ENCODE data around the gene APOC1. TPM values are rescaled to one million over a fixed set of nuclear protein-coding genes. Genes with fewer than 3 reads are reported as not detected.
A peak's percentile ranks its signal among the peaks of the same experiment; 100 is the strongest.
"Not testable (repeated sequence)": the region's sequence is repeated elsewhere in the genome, so short reads cannot be mapped to it uniquely, and the experiment has no call there.

APOC1 gene
- total RNA-seq: 32.3 TPM
- long read RNA-seq, partial matches to known transcripts: 0 of 1 reads
- long read RNA-seq, other reads (novel, unspliced or antisense): 0 of 1 reads

DNA sequence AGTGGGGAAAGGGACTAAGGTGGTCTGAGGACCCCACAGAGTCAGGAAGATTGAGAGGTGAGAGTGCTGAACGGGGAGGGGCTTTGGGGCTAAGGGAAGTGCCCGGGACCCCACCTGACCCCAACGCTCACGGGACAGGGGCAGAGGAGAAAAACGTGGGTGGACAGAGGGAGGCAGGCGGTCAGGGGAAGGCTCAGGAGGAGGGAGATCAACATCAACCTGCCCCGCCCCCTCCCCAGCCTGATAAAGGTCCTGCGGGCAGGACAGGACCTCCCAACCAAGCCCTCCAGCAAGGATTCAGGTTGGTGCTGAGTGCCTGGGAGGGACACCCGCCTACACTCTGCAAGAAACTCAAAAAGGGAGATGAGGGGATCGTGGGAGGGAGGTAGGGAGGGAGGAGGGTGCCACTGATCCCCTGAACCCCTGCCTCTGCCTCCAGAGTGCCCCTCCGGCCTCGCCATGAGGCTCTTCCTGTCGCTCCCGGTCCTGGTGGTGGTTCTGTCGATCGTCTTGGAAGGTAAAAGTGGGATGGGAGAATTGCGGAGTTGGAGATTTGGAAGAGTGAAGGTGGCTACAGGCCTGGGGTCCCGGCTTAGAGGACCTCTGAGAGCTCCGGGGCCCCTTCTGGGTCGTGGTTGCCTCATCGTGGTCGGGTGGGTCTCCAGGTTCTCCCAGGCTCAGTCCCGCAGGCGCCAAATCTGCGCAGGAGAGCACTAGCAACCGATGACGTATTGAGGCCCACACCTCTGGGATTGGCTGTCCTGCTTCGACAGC is at the start of gene APOC1:
APOC1 (plus strand) TSS at position 176 of the 774 bp plus-strand sequence; CDS start at position 460, 284 bp downstream.
- peak; percentile 92 for DNase-seq (ENCODE audit: low spot score)

DNA sequence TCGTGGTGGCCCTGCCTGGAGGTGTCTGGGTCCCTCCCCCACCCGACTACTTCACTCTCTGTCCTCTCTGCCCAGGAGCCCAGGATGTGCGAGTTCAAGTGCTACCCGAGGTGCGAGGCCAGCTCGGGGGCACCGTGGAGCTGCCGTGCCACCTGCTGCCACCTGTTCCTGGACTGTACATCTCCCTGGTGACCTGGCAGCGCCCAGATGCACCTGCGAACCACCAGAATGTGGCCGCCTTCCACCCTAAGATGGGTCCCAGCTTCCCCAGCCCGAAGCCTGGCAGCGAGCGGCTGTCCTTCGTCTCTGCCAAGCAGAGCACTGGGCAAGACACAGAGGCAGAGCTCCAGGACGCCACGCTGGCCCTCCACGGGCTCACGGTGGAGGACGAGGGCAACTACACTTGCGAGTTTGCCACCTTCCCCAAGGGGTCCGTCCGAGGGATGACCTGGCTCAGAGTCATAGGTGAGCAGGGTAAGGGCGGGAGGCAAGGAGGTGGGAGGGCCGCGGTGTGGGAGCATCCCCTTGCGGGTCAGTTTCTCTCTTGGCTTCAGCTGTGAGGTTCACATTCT is 49.1 kb upstream of the APOC1 start:
- no peak for DNase-seq (ENCODE audit: low spot score)

DNA sequence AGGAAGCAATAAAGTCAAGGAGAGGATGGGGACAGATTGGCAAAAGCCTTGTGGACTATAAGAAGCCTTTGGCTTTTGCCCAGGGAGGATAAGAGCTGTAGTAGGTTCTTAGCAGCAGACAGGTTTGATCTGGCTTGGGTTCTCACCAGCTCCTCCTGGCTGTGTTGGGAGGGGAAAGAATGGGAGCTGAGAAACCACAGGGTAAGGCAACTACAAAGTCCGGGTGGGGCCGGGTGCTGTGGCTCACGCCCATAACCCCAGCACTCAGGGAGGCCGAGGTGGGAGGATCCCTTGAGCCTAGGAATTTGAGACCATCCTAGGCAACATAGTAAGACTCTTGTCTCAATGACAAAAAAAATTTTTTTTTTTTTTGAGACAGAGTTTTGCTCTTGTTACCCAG is 47.7 kb upstream of the APOC1 start:
- DNase-seq (ENCODE audit: low spot score): no peak

DNA sequence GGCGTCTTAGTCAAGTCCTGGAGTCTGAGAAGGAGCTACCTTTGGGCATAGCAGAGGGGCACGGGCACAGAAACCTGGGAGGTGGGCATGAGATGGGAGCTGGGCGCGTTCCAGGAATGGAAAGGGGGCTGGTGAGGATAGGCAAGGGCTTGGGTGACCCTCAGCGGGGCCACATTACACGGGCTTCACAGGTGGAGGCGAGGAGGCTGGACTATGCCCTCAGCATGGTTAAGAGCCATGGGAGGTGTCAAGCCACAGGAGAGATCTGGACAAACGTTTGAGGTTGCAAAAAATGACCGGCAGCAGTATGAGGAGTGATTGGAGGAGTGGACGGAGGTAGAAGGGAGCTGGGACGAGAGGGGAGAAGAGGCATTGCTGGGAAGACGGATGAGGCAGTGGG is 46.8 kb upstream of the APOC1 start:
- no peak for DNase-seq (ENCODE audit: low spot score)

DNA sequence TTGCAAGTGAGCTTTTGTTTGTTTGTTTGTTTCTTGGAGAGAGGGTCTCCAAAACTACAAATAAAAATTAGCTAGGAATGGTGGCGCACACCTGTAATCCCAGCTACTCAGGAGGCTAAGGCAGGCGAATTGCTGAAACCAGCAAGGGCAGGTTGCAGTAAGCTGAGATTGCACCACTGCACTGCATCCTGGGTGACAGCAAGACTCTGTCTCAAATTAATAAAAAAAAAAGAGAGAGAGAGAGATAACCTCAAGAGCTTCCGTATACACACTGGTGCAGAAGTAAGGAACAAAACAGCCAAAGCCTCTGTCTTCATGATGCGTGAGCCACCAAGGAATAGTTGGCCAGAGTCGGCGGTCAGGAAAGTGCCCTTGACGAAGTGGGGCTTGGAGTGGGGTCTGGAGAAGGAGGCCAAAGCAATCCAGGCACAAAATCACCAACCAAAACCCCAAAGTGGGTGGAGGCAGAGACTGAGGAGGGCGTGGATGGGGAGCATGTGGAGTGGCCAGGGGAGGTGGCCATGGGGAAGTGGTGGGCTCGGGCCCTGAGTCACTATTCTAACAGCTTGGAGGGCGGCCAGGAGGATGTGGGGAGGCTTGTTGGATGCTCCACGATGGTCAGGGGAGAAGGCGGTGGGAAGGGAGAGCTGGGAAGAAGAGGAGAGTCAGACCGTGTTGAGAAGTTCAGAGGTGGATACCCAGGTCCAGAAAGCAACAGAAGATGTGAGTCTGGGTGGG is 44.5 kb upstream of the APOC1 start:
- no peak for DNase-seq (ENCODE audit: low spot score)

DNA sequence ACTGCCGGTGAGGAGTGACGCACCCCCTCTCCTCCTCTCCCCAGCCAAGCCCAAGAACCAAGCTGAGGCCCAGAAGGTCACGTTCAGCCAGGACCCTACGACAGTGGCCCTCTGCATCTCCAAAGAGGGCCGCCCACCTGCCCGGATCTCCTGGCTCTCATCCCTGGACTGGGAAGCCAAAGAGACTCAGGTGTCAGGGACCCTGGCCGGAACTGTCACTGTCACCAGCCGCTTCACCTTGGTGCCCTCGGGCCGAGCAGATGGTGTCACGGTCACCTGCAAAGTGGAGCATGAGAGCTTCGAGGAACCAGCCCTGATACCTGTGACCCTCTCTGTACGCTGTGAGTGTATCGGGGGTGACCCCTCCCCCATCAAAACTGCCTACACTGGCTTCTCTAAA is 42.6 kb upstream of the APOC1 start:
- no peak for DNase-seq (ENCODE audit: low spot score)

DNA sequence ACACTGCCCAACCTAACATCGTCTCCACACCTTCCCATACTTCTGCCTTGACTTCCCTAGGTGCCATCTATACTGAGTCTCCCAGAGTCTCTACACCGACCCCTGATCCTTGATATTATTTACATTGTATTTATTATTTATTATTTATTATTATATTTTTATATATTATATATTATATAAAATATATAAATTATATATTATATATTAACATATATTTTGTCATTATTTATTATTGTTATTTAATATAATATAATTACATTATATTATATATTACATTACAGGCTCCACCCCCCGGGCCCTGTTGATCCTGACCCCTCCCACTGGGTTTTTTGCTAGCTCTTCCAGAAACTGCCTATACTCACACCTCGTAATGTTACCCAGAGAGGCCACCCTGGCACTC is 41.7 kb upstream of the APOC1 start:
- no peak for DNase-seq (ENCODE audit: low spot score)

DNA sequence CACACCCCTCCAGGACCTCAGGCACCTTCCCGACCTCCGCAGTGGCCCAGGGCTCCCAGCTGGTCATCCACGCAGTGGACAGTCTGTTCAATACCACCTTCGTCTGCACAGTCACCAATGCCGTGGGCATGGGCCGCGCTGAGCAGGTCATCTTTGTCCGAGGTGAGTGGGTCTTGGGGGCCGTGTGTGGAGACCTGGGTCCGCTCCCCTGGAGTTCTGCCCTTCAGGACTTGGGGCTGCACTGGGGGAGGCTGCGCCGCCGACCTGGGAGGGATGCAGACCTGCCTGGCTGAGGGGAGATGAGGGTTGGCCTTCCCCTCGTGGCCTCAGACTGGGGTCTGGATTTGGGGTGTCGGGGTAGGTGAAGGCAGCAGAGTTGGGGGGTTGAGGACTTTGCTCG is 40.1 kb upstream of the APOC1 start:
- no peak for DNase-seq (ENCODE audit: low spot score)

DNA sequence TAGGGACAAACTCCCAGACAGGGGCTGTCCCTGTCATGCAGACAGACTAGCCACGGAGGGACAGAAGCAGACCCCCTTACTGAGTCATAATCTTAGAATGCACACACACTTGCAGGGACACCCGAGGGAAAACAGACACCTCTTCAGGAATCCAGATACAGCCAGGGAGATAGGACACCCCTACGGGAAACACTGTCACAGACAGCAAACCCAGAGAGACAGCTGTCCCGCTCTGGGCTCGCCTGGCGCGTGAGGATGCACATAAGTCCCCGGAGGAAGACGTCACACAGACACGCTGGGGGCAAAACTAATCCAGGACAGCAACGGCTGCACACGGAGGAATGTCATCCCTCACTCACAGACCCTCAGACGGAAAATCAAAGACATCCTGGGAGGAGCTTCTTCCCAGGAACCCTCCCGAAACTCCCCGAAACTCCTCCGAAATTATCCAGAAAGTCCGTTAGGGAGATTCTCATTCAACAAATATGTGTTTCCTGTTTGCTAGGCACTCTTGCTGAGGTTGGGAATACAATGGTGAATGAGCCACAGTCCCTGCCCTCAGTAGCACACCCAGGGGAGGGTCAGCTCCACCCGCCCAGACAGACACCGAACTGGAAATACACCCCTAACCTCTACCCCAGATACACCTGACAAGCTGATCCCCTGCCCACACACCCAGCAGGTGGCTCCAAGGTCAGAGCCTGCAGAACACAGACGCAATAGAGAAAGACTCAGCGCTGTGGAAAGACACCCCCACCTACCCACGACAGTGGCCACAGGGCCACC is 38.5 kb upstream of the APOC1 start:
- DNase-seq (ENCODE audit: low spot score): no peak

DNA sequence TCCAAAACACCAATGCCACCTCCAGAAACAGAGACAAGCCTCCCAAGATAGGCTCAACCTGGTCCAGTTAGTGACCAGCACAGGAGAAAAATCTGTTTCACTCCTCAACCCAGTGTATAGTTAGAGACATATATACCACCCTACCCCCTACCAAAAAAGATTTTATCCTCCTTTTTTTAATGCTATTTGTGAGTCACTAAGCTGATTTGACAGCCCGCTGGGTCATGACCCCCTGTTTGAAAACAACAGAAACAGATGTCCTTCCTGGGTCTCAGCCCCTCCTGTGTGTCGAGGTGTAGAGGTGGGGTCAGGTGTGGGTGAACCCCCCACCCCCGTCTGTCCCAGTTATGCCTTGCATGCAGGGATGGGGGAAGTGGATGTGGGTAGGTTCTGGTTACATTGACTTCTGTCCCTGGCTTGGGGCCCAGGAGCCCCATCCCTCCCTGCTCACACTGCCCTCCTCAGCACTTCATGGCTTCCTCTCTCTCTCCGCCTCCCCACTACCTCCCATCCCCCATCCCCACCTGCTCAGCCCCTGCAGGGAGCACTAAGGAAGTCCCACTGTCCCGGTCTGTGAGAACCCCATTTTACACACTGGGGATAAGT is 37.4 kb upstream of the APOC1 start:
- no peak for DNase-seq (ENCODE audit: low spot score)

DNA sequence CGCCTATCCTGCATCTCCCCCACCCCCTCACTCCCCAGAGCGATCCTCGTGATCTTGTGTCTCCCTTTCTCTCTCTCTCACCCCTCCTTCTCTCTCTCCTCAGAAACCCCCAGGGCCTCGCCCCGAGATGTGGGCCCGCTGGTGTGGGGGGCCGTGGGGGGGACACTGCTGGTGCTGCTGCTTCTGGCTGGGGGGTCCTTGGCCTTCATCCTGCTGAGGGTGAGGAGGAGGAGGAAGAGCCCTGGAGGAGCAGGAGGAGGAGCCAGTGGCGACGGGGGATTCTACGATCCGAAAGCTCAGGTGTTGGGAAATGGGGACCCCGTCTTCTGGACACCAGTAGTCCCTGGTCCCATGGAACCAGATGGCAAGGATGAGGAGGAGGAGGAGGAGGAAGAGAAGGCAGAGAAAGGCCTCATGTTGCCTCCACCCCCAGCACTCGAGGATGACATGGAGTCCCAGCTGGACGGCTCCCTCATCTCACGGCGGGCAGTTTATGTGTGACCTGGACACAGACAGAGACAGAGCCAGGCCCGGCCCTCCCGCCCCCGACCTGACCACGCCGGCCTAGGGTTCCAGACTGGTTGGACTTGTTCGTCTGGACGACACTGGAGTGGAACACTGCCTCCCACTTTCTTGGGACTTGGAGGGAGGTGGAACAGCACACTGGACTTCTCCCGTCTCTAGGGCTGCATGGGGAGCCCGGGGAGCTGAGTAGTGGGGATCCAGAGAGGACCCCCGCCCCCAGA is 36.1 kb upstream of the APOC1 start:
- DNase-seq (ENCODE audit: low spot score): no peak

DNA sequence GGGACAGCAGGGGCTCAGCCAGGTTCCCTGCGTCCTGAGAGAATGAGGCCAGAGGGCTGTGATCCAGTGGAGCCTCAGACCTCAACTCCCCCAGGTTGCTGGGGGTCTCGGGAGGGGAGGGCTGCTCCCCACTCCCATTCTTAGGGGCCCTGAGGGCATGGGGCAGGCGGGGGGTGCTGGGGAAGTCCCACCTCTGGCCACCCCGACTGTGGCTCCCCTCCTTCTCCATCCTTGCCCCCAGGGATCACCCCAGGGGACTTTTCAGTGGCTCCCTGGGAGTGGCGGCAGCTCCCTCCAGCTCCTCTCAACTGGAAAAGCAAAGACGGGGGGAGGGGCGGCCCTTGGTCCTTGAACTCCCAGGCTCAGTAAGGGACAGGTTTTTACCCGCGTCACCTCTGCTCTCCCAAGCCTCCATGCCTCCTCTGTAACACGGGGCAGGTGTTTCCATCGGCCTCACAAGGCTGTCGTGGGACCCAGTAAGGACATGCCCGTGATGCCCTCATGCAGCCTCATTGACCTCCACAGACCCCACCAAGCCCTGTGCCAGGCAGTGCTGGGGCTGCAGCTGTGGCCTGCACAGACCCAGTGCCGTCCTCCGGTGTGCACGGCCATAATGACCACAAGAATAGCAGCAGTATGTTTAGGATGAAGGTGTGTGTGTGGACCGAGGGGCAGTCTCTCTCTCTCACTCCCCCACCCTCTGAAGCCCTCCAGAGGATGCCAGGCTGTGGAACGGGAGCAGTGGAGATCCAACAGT is 34.9 kb upstream of the APOC1 start:
- DNase-seq (ENCODE audit: low spot score): no peak

DNA sequence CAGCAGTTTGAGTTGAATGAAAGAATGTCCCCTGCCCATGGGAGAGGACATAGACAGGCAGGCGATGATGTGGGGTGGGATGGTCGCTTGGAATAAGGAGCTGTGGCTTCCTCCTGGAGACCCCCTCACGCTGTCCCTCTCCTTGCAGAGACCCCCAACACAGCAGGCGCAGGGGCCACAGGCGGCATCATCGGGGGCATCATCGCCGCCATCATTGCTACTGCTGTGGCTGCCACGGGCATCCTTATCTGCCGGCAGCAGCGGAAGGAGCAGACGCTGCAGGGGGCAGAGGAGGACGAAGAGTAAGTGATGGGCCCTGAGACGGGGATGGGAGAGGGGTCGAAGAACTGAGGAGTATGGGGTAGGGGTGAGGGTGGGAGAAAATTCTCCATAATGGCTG is 32.3 kb upstream of the APOC1 start:
- DNase-seq (ENCODE audit: low spot score): no peak

DNA sequence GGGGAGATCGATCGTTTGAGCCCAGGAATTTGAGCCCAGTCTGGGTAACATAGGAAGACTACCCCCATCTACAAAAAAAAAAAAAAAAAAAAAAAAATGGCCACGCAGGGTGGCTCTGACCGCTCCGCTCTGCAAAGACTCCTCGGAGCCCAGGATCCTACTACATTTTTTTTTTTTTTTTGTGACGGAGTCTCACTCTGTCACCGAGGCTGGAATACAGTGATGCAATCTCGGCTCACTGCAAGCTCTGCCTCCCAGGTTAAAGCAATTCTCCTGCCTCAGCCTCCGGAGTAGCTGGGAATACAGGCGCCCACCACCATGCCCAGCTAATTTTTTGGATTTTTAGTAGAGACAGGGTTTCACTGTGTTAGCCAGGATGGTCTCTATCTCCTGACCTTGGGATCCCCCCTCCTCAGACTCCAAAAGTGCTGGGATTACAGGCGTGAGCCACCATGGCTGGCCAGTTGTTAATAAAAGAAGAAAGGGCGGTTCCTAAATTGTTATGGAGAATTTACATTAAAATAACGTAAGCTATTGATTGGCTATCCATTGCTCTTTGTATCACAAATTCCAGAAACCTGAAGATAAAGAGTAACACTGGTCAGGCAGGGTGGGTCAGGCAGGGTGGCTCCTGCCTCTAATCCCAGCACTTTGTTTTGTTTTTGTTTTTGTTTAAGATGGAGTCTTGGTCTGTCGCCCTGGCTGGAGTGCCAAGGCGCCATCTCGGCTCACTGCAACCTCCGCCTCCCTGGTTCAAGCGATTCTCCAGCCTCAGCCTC is 31.6 kb upstream of the APOC1 start:
- not testable (repeated sequence) for DNase-seq (ENCODE audit: low spot score)

DNA sequence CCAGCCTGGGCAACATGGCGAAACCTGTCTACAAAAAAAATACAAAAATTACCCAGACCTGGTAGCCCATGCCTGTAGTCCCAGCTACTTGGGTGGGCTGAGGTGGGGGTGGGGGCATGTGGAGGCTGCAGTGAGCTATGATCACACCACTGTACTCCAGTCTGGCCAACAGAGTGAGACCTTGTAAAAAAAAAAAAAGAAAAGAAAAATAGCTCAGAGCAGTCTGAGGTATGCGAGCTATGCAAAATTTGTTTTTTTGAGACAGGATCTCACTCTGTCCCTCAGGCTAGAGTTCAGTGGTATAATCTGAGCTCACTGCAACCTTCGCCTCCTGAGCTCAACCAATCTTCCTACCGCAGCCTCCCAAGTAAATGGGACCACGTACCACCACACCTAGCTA is 30.5 kb upstream of the APOC1 start:
- no peak for DNase-seq (ENCODE audit: low spot score)

DNA sequence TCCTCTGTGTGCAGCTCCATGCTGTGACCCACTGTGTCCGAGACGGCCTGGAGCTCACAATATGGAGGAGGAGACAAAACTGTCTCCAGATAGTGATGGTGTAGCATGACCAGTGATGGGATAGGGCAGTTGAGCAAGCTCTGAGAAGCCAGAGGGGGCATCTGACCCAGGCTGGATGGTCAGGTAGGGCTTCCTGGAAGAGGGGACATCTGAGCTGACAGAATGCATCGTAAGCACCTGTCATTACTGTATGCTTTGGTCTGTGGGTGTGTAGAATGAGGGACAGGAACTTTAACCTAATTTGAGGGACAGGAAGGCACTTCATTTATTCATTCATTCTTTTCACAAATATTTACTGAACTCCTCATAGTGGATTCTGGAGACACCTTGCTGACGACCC is 29.8 kb upstream of the APOC1 start:
- DNase-seq (ENCODE audit: low spot score): no peak

DNA sequence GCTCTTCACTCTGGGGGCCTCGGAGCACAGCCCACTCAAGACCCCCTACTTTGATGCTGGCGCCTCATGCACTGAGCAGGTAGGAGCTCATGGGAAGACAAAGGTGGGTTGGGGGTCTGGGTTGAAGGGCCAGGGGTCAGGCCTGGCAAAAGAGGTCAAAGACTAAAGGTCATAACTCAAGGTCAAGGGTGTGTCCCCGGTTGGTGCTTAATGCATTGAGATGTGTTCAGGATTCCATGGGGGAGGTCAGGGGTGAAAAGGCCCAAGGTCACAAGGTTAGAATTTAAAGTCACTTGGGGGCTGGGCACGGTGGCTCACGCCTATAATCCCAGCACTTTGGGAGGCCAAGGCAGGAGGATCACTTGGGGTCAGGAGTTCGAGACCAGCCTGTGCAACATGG is 28.3 kb upstream of the APOC1 start:
- no peak for DNase-seq (ENCODE audit: low spot score)

DNA sequence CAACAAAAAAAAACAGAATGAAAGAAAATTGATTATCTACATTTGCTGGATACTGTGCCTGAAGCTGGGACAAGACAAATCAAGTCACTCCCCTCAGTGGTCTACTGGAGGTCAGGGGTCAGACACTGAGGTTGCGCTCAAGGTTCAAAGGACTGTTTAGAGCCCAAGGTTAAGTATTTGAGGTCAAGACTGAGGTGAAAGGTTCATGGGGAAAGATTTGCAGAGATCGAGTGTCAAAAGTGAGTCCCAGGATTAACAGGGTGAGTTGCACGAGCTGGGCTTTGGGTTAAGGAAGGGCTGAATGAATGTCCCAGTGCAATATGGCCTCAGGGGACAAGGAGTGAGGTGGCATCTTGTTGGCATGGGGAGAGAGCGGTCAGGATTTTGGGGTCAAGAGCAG is 26.8 kb upstream of the APOC1 start:
- no peak for DNase-seq (ENCODE audit: low spot score)

DNA sequence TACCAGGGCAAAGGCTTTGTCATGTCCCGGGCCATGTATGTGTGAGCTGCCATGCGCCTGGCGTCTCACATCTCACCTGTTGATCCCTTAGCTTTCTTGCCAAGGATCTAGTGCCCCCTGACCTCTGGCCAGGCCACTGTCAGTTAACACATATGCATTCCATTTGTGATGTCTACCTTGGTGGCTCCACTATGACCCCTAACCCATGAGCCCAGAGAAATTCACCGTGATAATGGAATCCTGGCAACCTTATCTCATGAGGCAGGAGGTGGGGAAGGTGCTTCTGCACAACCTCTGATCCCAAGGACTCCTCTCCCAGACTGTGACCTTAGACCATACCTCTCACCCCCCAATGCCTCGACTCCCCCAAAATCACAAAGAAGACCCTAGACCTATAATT is 26.1 kb upstream of the APOC1 start:
- not testable (repeated sequence) for DNase-seq (ENCODE audit: low spot score)
